Body of pancreas (tissue), 4 donors: ENCODE results near the gene RABL3. TPM values are rescaled to one million over a fixed set of nuclear protein-coding genes. Genes with fewer than 3 reads are reported as not detected.
"Not testable (repeated sequence)": the region's sequence is repeated elsewhere in the genome, so short reads cannot be mapped to it uniquely, and the experiment has no call there.

Experiments used
- ATAC-seq: fragments of 150-250 bp; one replicate; pipeline ENCODE4 v1.9.1; 2016
- DNase-seq, 4 donors: peaks; one replicate each; pipeline ENCODE4 v3.0.0-alpha.2; 2019
- H3K27ac ChIP-seq, 4 donors: fragments of 200-600 bp; sonication (generic); 1 replicate in 3 of 4; 2 replicates in 1 of 4; pipeline versions ENCODE4 v1.5.1 to v1.6.1; 2016 to 2019; ENCODE audit warnings: mild to moderate bottlenecking in 1 of 4, mixed read lengths in 1 of 4, moderate library complexity in 1 of 4
- H3K27me3 ChIP-seq, 2 donors: fragments of 200-600 bp; sonication (generic); one replicate each; pipeline ENCODE4 v1.6.0; 2016; ENCODE audit warnings: mild to moderate bottlenecking in 1 of 2
- H3K36me3 ChIP-seq, 2 donors: fragments of 200-600 bp; sonication (generic); replicated peaks in 1 of 2; 2 replicates each; pipeline ENCODE4 v1.5.1; 2016; ENCODE audit warnings: low read depth in 2 of 2; ENCODE audit not compliant: insufficient read depth in 1 of 2
- H3K4me1 ChIP-seq: fragments of 200-600 bp; sonication (generic); one replicate; pipeline ENCODE4 v1.6.0; 2016
- H3K4me3 ChIP-seq, 2 donors: fragments of 200-600 bp; sonication (generic); 1 replicate in 1 of 2; 2 replicates in 1 of 2; pipeline ENCODE4 v1.5.1; 2016 to 2019
- H3K9me3 ChIP-seq, 3 donors: fragments of 200-600 bp; sonication (generic); 1 replicate in 2 of 3; 2 replicates in 1 of 3; pipeline ENCODE4 v1.5.1; 2016
- POLR2A ChIP-seq, 3 donors: fragments of 450-650 bp; IDR thresholded peaks; one replicate each; pipeline ENCODE4 v1.6.1; 2016; ENCODE audit warnings: antibody characterized with exemption in 3 of 3, mild to moderate bottlenecking in 2 of 3
- WGBS, 2 donors: methylation state at CpG; one replicate each; pipeline ENCODE4 v1.1.5; 2017; 5-methylcytosine and 5-hydroxymethylcytosine counted together
- intact Hi-C: fragments of 100-400 bp; cut with DNase I; formaldehyde crosslinking; loops from one replicate; pipeline ENCODE4 v1.15.1; 2023
- total RNA-seq, 2 donors: library from RNA; depleted of rRNA; stranded (reverse); fragments of >200 nt; gene quantifications; one replicate each; pipeline ENCODE4 v1.1.0, GENCODE V29; 2016
- TF ChIP-seq, protein P1 (sequence below), 7 experiments: fragments of 450-650 bp in 4 of 7; fragments of 200-600 bp in 3 of 7; sonication (generic) in 3 of 7; IDR thresholded peaks; one replicate each; pipeline ENCODE4 v1.5.1; 2016 to 2019; ENCODE audit warnings: antibody characterized with exemption in 7 of 7

RABL3 gene
- total RNA-seq, 2 donors from 2014 or later: 7.3 to 9.9 TPM

DNA sequence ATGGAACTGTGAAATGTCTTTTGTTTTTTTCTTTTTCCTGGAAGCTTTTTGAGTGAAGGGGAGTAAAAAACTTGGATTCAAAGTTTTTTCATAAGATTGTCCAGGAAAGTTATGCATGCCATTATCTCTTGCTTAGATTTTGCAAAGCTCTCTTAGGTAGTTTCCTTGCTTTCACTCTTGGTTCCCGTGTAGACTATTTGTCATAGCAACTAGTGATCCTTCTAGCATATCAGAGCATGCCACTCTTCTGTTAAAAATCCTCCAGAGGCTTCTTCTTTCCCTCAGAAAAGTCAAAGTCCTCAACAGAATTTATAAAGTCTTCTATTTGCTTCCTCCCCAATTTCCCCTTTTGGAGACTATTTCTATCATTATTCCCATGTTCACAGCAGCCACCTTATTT lies 21.3 kb upstream of the RABL3 start:
- Histone ChIP-seq H3K4me1 (peaks cover 13% of the 10 kb centered on the region), H3K27me3 (no peaks in the 10 kb centered on the region), H3K4me3 (no peak overlapping the region), H3K9me3 (no peaks in the 10 kb centered on the region), H3K27ac (no peak overlapping the region), H3K36me3 (no peaks in the 10 kb centered on the region)
- no peak for TF ChIP-seq POLR2A (IDR thresholded peaks at IDR 0.05)
- intact Hi-C loops: no loop called here
- 57 to 72% methylated on average over 1 of the region's 1 CpG for WGBS, 2 donors
- ATAC-seq (no peak), DNase-seq (no peak)

DNA sequence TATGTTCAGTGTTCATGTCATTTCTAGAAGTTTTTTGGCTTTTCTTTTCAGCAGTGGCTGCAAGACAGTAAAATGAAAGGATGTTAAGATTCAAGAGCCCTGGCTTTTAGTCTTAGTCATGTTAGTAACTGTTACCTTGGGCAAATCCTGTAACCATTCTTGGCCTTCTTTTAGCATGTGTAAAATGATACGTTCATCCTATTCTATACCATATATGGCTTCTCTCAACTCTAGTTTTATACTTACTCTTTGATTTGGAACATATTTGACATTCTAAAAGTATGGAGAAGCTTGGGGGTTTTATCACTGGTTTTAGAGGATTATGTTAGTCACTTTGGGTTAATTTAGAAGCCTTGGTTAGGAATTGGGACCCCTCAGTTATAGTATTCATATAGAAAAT lies 20.3 kb upstream of the RABL3 start:
- TF ChIP-seq, protein P1, sequence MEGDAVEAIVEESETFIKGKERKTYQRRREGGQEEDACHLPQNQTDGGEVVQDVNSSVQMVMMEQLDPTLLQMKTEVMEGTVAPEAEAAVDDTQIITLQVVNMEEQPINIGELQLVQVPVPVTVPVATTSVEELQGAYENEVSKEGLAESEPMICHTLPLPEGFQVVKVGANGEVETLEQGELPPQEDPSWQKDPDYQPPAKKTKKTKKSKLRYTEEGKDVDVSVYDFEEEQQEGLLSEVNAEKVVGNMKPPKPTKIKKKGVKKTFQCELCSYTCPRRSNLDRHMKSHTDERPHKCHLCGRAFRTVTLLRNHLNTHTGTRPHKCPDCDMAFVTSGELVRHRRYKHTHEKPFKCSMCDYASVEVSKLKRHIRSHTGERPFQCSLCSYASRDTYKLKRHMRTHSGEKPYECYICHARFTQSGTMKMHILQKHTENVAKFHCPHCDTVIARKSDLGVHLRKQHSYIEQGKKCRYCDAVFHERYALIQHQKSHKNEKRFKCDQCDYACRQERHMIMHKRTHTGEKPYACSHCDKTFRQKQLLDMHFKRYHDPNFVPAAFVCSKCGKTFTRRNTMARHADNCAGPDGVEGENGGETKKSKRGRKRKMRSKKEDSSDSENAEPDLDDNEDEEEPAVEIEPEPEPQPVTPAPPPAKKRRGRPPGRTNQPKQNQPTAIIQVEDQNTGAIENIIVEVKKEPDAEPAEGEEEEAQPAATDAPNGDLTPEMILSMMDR (IDR thresholded peaks at IDR 0.05): no peak
- no peak for TF ChIP-seq POLR2A (IDR thresholded peaks at IDR 0.05)
- H3K9me3 ChIP-seq: no peaks in the 10 kb centered on the region
- WGBS, 2 donors: 89 to 92% methylated on average over 1 of the region's 1 CpG
- intact Hi-C loops: no loop called here
- no peaks in the 10 kb centered on the region for H3K27me3 ChIP-seq
- H3K36me3 ChIP-seq: no peaks in the 10 kb centered on the region
- H3K4me3 ChIP-seq: no peak overlapping the region
- H3K4me1 ChIP-seq: peaks cover 13% of the 10 kb centered on the region
- no peak overlapping the region for H3K27ac ChIP-seq
- DNase-seq: no peak
- ATAC-seq: no peak

DNA sequence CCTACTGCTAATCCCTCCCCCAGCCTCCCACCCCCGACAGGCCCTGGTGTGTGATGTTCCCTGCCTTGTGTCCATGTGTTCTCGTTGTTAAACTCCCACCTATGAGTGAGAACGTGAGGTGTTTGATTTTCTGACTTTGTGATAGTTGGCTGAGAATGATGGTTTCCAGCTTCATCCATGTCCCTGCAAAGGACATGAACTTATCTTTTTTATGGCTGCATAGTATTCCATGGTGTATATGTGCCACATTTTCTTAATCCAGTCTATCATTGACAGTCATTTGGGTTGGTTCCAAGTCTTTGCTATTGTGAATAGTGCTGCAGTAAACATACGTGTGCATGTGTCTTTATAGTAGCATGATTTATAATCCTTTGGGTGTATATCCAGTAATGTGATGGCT lies 16.2 kb upstream of the RABL3 start:
- ATAC-seq, DNase-seq, H3K9me3 ChIP-seq, H3K4me3 ChIP-seq, H3K4me1 ChIP-seq, H3K27ac ChIP-seq, H3K36me3 ChIP-seq, H3K27me3 ChIP-seq: not testable (repeated sequence)
- intact Hi-C loops: loop anchor here (10.0 kb wide), 1 partner anchor 84 kb away; no protein-coding TSS in a partner anchor
- 72 to 78% methylated on average over 4 of the region's 4 CpGs for WGBS, 2 donors

DNA sequence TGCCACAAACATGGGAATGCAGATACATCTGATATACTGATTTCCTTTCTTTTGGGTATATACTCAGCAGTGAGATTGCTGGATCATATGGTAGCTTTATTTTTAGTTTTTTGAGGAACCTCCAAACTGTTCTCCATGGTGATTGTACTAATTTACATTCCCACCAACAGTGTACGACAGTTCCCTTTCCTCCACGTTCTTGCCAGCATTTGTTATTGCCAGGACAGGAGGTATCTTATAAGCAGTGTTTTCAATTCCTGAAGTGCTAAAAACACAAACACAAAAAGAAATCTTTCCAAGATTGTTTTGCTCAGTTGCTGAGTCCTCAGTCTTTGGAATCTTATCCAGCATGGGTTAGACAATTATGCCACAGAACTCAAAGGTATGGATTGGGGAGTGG lies 13.7 kb upstream of the RABL3 start:
- intact Hi-C loops: loop anchor here (10.0 kb wide), 1 partner anchor 81 kb away; no protein-coding TSS in a partner anchor
- no peak for ATAC-seq
- TF ChIP-seq POLR2A (IDR thresholded peaks at IDR 0.05): no peak
- TF ChIP-seq, protein P1 (IDR thresholded peaks at IDR 0.05): no peak
- no peaks in the 10 kb centered on the region for H3K9me3 ChIP-seq
- DNase-seq: no peak
- H3K27me3 ChIP-seq: no peaks in the 10 kb centered on the region
- no peak overlapping the region for H3K4me3 ChIP-seq
- peaks cover 4% of the 10 kb centered on the region for H3K4me1 ChIP-seq
- 79 to 90% methylated on average over 2 of the region's 2 CpGs for WGBS, 2 donors
- no peak overlapping the region for H3K27ac ChIP-seq
- no peaks in the 10 kb centered on the region for H3K36me3 ChIP-seq

DNA sequence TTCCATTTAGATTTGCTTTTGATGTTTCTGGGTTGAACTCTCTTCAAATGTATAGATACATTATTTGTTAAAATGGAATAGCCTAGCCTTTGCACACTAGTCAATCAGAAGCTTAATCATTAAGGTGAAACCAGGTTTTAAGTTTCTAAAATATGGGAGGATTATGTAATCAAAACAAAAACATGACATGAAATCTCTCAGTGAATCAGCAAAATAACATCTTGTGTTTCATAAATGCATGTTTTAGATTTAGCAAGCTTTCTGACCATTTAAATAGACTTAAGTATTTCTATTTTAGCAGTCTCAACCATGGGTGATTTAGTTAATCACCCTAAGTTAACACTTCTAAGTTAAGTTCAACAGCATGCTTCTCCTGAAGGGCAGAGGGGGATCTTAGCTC lies 11.5 kb upstream of the RABL3 start:
- TF ChIP-seq POLR2A (IDR thresholded peaks at IDR 0.05): no peak
- TF ChIP-seq, protein P1 (IDR thresholded peaks at IDR 0.05): no peak
- intact Hi-C loops: loop anchor here (10.0 kb wide), 1 partner anchor 79 kb away; no protein-coding TSS in a partner anchor
- peaks cover 0 to 3% of the 10 kb centered on the region in 2 donors for H3K36me3 ChIP-seq
- no peaks in the 10 kb centered on the region for H3K9me3 ChIP-seq
- H3K27me3 ChIP-seq: no peaks in the 10 kb centered on the region
- DNase-seq (no peak), ATAC-seq (no peak)
- no peak overlapping the region for H3K27ac ChIP-seq
- no peak overlapping the region for H3K4me3 ChIP-seq
- peaks cover 4% of the 10 kb centered on the region for H3K4me1 ChIP-seq

DNA sequence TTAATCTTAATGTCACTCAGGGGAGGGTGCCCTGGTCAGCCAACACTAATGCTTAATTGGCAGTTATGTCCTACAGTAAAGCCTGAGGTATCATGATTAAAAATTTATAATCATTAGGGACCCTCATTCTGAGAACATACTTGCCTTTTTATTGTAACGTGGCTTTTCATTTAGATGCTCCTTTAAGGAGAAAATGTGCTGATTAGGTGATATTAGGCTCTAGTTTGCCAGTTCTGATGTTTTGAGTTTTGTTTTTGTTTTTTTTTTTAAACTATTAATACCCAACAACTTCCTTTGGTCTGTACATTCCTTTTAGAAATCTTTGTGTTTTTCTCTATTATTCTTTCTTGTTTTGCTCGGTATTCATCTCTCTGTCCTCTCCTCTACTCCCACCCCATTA lies 10.5 kb upstream of the RABL3 start:
- no peak for DNase-seq
- H3K4me3 ChIP-seq: no peak overlapping the region

More for the DNA sequence above, 10.5 kb upstream of the RABL3 start:
- Histone ChIP-seq H3K27ac (no peak overlapping the region), H3K9me3 (no peaks in the 10 kb centered on the region), H3K27me3 (no peaks in the 10 kb centered on the region), H3K4me1 (peaks cover 4% of the 10 kb centered on the region), H3K36me3 (peaks cover 0 to 3% of the 10 kb centered on the region in 2 donors)
- TF ChIP-seq, protein P1 (IDR thresholded peaks at IDR 0.05): no peak
- TF ChIP-seq POLR2A (IDR thresholded peaks at IDR 0.05): no peak
- intact Hi-C loops: loop anchor here (10.0 kb wide), 1 partner anchor 78 kb away; no protein-coding TSS in a partner anchor
- no peak for ATAC-seq
- 89 to 99% methylated on average over 2 of the region's 2 CpGs for WGBS, 2 donors
